ENCODE measurements around the gene OR7A10. TPM values are rescaled to one million over a fixed set of nuclear protein-coding genes. Genes with fewer than 3 reads are reported as not detected.

OR7A10 gene
- total RNA-seq, 1 experiment from 2014 or later, result not detected

DNA sequence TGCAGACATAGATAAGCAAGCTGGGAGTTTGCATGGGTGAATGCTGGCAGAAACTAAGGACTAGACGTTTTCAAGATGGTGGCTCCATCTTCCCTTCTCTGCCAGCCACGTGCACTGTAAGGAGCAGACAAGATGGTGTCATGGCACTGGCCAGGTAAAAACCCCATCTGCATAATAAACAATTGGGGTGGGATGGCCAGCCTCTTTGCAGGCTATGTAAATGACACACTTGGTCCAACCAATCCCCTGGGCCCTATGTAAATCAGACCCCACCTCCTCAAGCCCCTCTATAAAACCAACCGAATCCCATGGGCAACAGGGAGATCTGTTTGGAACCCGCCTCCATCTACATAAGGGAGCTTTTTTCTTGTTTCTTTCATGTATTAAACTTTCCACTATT is 11.3 kb downstream of the OR7A10 start:
- peaks cover 7% of the 10 kb centered on the region for H3K27me3 Mint-ChIP-seq (ENCODE audit: insufficient read depth, unreplicated experiment)
- Histone ChIP-seq H3K4me3 (ENCODE audit: low read depth, low read length) (no peak overlapping the region), H3K4me1 (no peaks in the 10 kb centered on the region), H3K27me3 (replicated peaks; ENCODE audit: control insufficient read depth, insufficient read depth, low read length) (no peaks in the 10 kb centered on the region), H3K9me3 (peaks cover 4% of the 10 kb centered on the region; the same call in 1 of the 2 replicates), H3K36me3 (ENCODE audit: control insufficient read depth, insufficient read depth, low read length) (no peaks in the 10 kb centered on the region)
- H3K4me1 Mint-ChIP-seq (ENCODE audit: low read depth, unreplicated experiment), result no peaks in the 10 kb centered on the region
- no peak for DNase-seq
- no peak overlapping the region for H3K27ac Mint-ChIP-seq (ENCODE audit: unreplicated experiment)
- H3K36me3 Mint-ChIP-seq (ENCODE audit: insufficient read depth, unreplicated experiment), result no peaks in the 10 kb centered on the region
- no peak overlapping the region for H3K4me3 Mint-ChIP-seq (ENCODE audit: unreplicated experiment)
- no TSS peak for BruUV-seq (replicated peaks)
- POLR2A ChIA-PET, result no interaction called here
- no peaks in the 10 kb centered on the region for H3K9me3 Mint-ChIP-seq (ENCODE audit: unreplicated experiment)
- intact Hi-C loops (cut with micrococcal nuclease; ENCODE audit: unreplicated experiment), result no loop called here
- CTCF ChIA-PET, result no interaction called here
- TF ChIP-seq, protein P1, sequence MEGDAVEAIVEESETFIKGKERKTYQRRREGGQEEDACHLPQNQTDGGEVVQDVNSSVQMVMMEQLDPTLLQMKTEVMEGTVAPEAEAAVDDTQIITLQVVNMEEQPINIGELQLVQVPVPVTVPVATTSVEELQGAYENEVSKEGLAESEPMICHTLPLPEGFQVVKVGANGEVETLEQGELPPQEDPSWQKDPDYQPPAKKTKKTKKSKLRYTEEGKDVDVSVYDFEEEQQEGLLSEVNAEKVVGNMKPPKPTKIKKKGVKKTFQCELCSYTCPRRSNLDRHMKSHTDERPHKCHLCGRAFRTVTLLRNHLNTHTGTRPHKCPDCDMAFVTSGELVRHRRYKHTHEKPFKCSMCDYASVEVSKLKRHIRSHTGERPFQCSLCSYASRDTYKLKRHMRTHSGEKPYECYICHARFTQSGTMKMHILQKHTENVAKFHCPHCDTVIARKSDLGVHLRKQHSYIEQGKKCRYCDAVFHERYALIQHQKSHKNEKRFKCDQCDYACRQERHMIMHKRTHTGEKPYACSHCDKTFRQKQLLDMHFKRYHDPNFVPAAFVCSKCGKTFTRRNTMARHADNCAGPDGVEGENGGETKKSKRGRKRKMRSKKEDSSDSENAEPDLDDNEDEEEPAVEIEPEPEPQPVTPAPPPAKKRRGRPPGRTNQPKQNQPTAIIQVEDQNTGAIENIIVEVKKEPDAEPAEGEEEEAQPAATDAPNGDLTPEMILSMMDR (IDR thresholded peaks at IDR 0.05; ENCODE audit: insufficient read depth in 1 of 2, low read depth in 1 of 2, low read length in 1 of 2, severe bottlenecking in 1 of 2, unreplicated experiment in 1 of 2), result no peak

DNA sequence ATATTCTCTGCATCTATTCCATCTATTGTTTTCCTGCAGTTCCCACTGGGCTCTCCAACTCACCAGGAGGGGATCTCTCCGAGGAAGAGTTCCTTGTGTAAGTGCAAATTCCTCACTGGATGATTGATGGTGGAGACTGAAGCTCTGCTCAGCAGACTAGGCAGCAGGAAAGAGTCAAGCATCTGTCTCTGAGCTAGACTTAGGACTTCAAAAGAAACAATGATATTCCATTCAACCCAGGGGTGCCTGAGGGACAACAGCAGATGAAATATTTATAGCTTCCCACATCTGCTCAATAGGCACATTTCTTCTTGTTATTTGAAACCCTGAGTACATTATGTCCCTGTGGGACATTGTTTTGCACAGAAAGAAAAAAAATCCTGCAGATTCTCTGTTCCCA is 13.7 kb downstream of the OR7A10 start, which contains the start of the genes OR7A5 and OR7C1:
Gene OR7A5, minus strand, starts transcription at position 175 of the 400 bp plus-strand sequence. CDS start 6,944 bp downstream, outside the sequence.
Gene OR7C1, minus strand, starts transcription at position 175 of the 400 bp plus-strand sequence. CDS start 35,049 bp downstream, outside the sequence.
- Mint-ChIP-seq H3K27ac (ENCODE audit: unreplicated experiment) (no peak within 1 kb of the TSS), H3K9me3 (ENCODE audit: unreplicated experiment) (no peaks in the 10 kb centered on the region), H3K36me3 (ENCODE audit: insufficient read depth, unreplicated experiment) (no peaks in the 10 kb centered on the region), H3K4me1 (ENCODE audit: low read depth, unreplicated experiment) (no peaks in the 10 kb centered on the region), H3K4me3 (ENCODE audit: unreplicated experiment) (no peak within 1 kb of the TSS), H3K27me3 (ENCODE audit: insufficient read depth, unreplicated experiment) (peaks cover 5% of the 10 kb centered on the region)
- Histone ChIP-seq H3K4me1 (no peaks in the 10 kb centered on the region), H3K27me3 (replicated peaks; ENCODE audit: control insufficient read depth, insufficient read depth, low read length) (no peaks in the 10 kb centered on the region), H3K36me3 (ENCODE audit: control insufficient read depth, insufficient read depth, low read length) (no peaks in the 10 kb centered on the region), H3K4me3 (ENCODE audit: low read depth, low read length) (no peak within 1 kb of the TSS), H3K9me3 (peaks cover 4% of the 10 kb centered on the region; the same call in 1 of the 2 replicates)
- TF ChIP-seq, protein P1 (IDR thresholded peaks at IDR 0.05; ENCODE audit: insufficient read depth in 1 of 2, low read depth in 1 of 2, low read length in 1 of 2, severe bottlenecking in 1 of 2, unreplicated experiment in 1 of 2), result no peak
- CTCF ChIA-PET, result no interaction called here
- intact Hi-C loops (cut with micrococcal nuclease; ENCODE audit: unreplicated experiment), result no loop called here
- DNase-seq, result no peak
- BruUV-seq (replicated peaks), result no TSS peak
- POLR2A ChIA-PET, result no interaction called here

DNA sequence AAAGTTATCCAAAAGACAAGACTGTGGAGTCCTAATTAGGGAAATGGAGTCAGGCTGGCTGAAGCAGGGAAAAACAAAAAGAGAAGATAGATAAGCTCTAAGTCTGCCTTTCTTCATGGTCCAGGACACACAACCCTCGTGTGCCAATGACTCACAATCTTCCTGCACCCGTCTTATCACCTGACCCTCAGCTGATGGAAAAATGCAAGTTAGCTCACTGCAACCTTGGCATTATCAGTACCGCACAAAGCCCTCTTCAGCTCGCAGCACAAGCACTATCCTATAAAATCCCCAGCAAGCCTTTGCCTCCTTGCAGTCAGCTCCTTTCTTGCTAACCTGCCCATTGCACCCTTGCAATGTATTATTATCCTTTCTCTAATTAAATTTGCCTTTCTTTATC is 18.0 kb downstream of the OR7A10 start:
- H3K9me3 Mint-ChIP-seq (ENCODE audit: unreplicated experiment), result no peaks in the 10 kb centered on the region
- Histone ChIP-seq H3K36me3 (ENCODE audit: control insufficient read depth, insufficient read depth, low read length) (no peaks in the 10 kb centered on the region), H3K27me3 (replicated peaks; ENCODE audit: control insufficient read depth, insufficient read depth, low read length) (no peaks in the 10 kb centered on the region), H3K4me1 (no peaks in the 10 kb centered on the region), H3K4me3 (ENCODE audit: low read depth, low read length) (no peak overlapping the region), H3K9me3 (no peaks in the 10 kb centered on the region)
- no peak overlapping the region for H3K27ac Mint-ChIP-seq (ENCODE audit: unreplicated experiment)
- peaks cover 15% of the 10 kb centered on the region for H3K27me3 Mint-ChIP-seq (ENCODE audit: insufficient read depth, unreplicated experiment)
- no peaks in the 10 kb centered on the region for H3K4me1 Mint-ChIP-seq (ENCODE audit: low read depth, unreplicated experiment)
- POLR2A ChIA-PET, result no interaction called here
- H3K36me3 Mint-ChIP-seq (ENCODE audit: insufficient read depth, unreplicated experiment), result no peaks in the 10 kb centered on the region
- CTCF ChIA-PET, result no interaction called here
- no TSS peak for BruUV-seq (replicated peaks)
- TF ChIP-seq, protein P1 (IDR thresholded peaks at IDR 0.05; ENCODE audit: insufficient read depth in 1 of 2, low read depth in 1 of 2, low read length in 1 of 2, severe bottlenecking in 1 of 2, unreplicated experiment in 1 of 2), result no peak
- no peak for DNase-seq
- intact Hi-C loops (cut with micrococcal nuclease; ENCODE audit: unreplicated experiment), result no loop called here
- H3K4me3 Mint-ChIP-seq (ENCODE audit: unreplicated experiment), result no peak overlapping the region
